GM21515 (cell line): ENCODE results near the gene IRAK1BP1.
"Not testable (repeated sequence)": the region's sequence is repeated elsewhere in the genome, so short reads cannot be mapped to it uniquely, and the experiment has no call there.

Experiments
- ATAC-seq: cut with Tn5 transposase; IDR thresholded peaks from one replicate; pipeline ENCODE4 v1.9.1; 2021; ENCODE audit not compliant: unreplicated experiment

Gene IRAK1BP1

GRCh38 chr6:78883651-78884050, 16.3 kb downstream of the IRAK1BP1 start:
- ATAC-seq: no peak

GRCh38 chr6:78889901-78890300, 22.6 kb downstream of the IRAK1BP1 start:
- ATAC-seq: not testable (repeated sequence)

- no peak for ATAC-seq
Observed at GRCh38 chr6:78896227-78896626, 28.9 kb downstream of the IRAK1BP1 start.

- no peak for ATAC-seq
Observed at GRCh38 chr6:78908621-78909020, 41.3 kb downstream of the IRAK1BP1 start.

- no peak for ATAC-seq
Observed at GRCh38 chr6:78909391-78909790, 42.0 kb downstream of the IRAK1BP1 start.

GRCh38 chr6:78910010-78910409, 42.7 kb downstream of the IRAK1BP1 start:
- no peak for ATAC-seq

- ATAC-seq: peak; percentile 63
Observed at GRCh38 chr6:78910591-78911171, 43.3 kb downstream of the IRAK1BP1 start.

GRCh38 chr6:78911218-78911940, 44.0 kb downstream of the IRAK1BP1 start:
- ATAC-seq: no peak

GRCh38 chr6:78916411-78916810, 49.1 kb downstream of the IRAK1BP1 start:
- no peak for ATAC-seq

- ATAC-seq: no peak
Observed at GRCh38 chr6:78917788-78918187, 50.4 kb downstream of the IRAK1BP1 start.

- ATAC-seq: not testable (repeated sequence)
Observed at GRCh38 chr6:78921168-78921567, 53.8 kb downstream of the IRAK1BP1 start.

GRCh38 chr6:78925317-78925716, 58.0 kb downstream of the IRAK1BP1 start:
- ATAC-seq: no peak

GRCh38 chr6:78935553-78935952, 68.2 kb downstream of the IRAK1BP1 start:
- ATAC-seq: no peak

GRCh38 chr6:78936515-78936914, 69.2 kb downstream of the IRAK1BP1 start:
- no peak for ATAC-seq

- no peak for ATAC-seq
Observed at GRCh38 chr6:78942446-78942845, 75.1 kb downstream of the IRAK1BP1 start.

- no peak for ATAC-seq
Observed at GRCh38 chr6:78947529-78947928, 80.2 kb downstream of the IRAK1BP1 start.

- ATAC-seq: no peak
Observed at GRCh38 chr6:78947962-78948361, 80.6 kb downstream of the IRAK1BP1 start.

GRCh38 chr6:78948785-78949184, 81.4 kb downstream of the IRAK1BP1 start:
- ATAC-seq: no peak

- ATAC-seq: no peak
Observed at GRCh38 chr6:78952362-78952761, 85.0 kb downstream of the IRAK1BP1 start.
